GM20431 (cell line): ENCODE measurements around the gene SAFB.
"Not testable (repeated sequence)": the region's sequence is repeated elsewhere in the genome, so short reads cannot be mapped to it uniquely, and the experiment has no call there.

Experiments used
- in situ Hi-C: fragments of 300-500 bp; cut with MseI, MboI; formaldehyde crosslinking; loops from one replicate; pipeline ENCODE4 v1.15.0; 2020; ENCODE audit warnings: low sequenced_read_pairs; ENCODE audit not compliant: unreplicated experiment

SAFB gene

GRCh38 chr19:5680084-5680436, 57.2 kb downstream of the SAFB start:
- in situ Hi-C loops = no loop called here

- in situ Hi-C loops = no loop called here
These were observed 57.8 kb downstream of the SAFB start, which contains the start of the genes HSD11B1L and MICOS13 for GRCh38 chr19:5680437-5681368. Gene HSD11B1L, plus strand, starts transcription at chr19:5681027. Its CDS starts 3,806 bp downstream, at chr19:5684833. Gene MICOS13, minus strand, starts transcription at chr19:5680516. Its CDS starts 30 bp downstream, at chr19:5680486.

DNA sequence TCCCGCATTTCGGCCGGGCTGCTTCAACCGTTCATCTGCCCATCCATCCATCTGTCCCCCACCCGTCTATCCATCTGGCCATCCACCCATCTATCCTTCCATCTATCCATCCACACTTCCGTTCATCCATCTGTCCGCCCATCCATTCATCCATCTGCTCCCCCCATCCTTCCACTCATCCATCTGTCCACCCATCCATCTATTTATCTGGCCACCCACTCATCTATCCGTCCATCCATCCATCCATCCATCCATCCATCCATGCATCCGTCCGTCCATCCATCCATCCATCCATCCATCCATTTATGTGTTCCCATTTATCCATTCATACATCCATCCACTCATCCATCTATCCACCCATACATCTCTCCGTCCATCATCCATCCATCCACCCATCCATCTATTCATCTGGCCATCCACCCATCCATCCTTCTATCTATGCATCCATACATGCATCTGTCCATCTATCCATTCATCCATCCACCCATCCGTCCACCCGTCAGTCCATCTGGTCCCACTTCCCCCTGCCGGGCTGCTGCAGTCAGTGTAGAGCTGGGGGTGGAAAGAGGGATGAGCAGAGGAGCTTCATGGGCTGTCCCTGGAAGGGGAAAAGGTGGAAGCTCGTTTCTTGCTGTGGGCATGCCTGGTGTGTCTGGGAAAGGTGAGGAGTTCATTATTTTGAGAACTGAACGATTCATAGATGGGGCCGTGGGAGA, 58.7 kb downstream of the SAFB start:
- in situ Hi-C loops = no loop called here

DNA sequence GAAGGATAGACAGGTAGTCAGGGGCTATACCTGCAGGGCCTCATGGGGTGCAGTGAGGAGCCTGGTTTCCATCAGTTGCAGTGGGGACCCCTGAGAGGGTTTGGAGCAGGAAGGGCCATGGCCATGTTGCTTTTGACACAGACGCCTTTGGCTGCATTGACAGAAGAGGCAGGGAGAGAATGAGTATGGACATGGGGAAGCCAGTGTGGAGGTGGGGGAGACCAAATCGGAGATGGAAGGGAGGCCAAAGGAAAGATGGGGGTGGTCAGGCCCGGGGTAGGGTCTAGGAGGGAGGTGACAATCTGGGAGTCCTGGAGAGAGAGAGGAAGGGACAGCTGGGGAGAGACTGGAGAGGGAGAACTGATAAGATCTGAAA, 59.2 kb downstream of the SAFB start:
- in situ Hi-C loops = no loop called here

DNA sequence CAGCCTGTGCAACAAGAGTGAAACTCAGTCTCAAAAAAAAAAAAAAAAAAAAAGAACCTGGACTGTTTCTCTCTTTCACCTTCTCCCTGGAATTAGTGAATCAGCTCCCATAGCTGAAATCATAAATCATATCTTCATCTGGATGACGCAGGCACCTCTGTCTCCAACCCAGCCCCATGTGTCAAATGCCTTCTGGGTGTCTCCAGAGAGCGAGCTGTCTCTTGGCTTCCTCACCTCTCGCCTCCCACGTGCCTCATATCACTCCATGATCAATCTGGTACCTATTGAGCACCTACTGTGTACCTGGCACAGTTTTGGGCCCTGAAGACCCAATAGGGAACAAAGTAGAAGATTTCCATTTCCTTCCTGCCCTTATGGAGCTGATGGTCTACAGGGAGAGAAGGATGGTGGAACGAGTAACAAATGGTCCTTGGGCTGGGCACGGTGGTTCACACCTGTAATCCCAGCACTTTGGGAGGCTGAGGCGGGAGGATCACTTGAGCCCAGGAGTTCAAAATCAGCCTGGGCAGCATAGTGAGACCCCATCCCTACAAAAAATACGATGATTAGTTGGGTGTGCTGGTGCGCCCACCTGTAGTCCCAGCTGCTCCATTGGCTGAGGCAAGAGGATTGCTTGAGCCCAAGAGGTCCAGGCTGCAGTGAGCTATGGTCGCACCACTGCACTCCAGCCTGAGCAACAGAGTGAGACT, 60.4 kb downstream of the SAFB start:
- in situ Hi-C loops = no loop called here

GRCh38 chr19:5684694-5685430, 62.0 kb downstream of the SAFB start:
- in situ Hi-C loops = no loop called here

DNA sequence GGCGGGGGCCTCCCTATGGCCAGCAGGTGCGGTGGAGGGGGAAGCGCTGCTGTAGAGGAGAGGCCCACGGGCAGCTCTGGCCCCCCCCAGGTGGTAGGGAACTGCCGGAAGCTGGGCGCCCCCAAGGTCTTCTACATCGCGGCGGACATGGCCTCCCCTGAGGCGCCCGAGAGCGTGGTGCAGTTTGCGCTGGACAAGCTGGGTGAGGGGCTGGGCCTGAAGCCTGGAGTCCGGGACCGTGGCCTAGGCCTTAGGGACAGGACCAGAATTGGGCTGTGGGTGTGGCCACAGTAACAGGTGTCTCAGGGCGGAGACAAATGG, 63.4 kb downstream of the SAFB start:
- in situ Hi-C loops = no loop called here

GRCh38 chr19:5686647-5687359, 63.9 kb downstream of the SAFB start:
- in situ Hi-C loops = no loop called here

- in situ Hi-C loops = no loop called here
These were observed 64.7 kb downstream of the SAFB start for GRCh38 chr19:5687360-5688198.

DNA sequence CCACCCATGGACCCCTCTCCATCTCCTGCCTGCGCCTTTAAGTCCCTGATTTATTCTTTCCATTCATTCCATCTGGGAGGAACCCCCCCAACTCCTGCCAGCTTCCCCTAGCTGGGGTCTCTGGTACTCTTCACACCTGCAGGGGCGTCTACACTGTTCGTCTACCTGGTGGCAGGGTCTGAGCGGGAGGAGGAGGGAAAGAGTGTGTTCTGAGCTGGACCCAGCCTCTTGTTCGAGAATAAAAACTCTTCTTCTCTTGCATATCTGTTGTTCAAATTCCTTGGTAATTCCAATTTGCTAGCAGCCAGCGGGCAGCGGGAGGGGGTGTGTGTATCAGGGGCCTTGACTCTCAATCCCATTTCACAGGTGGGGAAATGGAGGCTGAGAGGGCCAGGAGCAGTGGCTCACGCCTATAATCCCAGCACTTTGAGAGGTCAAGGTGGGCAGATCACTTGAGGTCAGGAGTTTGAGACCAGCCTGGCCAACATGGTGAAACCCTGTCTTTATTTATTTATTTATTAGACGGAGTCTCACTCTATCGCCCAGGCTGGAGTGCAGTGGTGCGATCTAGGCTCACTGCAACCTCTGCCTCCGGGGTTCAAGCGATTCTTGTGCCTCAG, 65.5 kb downstream of the SAFB start:
- in situ Hi-C loops = not testable (repeated sequence)

DNA sequence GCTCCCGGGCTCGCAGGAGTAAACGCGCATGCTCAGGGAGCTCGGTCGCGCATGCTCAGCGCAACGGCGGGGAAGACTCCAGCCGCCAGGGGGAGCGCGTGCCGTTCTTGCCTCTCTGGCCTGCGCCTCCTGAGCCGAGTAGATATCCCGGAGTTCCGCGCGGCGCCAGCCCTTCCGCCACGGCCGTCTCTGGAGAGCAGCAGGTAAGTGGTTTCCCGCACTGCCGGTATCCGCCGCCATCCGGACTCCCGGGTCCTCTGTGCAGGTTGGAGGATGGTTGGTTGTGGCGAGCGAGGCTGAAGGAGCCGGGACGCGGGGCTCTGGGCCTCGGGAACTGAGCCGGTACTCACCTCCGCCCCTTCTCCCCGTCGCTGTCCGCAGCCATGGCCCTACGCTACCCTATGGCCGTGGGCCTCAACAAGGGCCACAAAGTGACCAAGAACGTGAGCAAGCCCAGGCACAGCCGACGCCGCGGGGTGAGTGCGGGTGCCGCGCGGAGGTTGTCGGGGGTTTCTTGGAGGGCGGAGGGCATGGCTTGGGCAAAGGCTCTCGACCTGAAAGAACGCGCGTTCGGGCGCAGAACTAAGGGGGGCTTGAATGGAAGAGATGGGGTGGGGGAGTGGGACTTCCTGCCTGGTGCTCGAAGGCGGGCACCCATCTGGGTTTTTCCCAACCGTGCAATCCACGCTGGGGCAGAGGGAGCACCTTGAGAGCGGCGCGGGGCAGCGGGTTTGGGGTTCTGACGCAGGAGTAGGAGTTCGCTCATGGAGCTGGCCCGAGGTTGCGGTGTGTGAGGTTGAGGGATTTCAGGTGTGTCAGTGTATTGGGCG, 67.5 kb downstream of the SAFB start, which contains the start of gene RPL36:
Gene RPL36 (plus strand): TSS at position 171 of the 830 bp plus-strand sequence. CDS start 213 bp downstream, at position 384.
- in situ Hi-C loops = no loop called here

DNA sequence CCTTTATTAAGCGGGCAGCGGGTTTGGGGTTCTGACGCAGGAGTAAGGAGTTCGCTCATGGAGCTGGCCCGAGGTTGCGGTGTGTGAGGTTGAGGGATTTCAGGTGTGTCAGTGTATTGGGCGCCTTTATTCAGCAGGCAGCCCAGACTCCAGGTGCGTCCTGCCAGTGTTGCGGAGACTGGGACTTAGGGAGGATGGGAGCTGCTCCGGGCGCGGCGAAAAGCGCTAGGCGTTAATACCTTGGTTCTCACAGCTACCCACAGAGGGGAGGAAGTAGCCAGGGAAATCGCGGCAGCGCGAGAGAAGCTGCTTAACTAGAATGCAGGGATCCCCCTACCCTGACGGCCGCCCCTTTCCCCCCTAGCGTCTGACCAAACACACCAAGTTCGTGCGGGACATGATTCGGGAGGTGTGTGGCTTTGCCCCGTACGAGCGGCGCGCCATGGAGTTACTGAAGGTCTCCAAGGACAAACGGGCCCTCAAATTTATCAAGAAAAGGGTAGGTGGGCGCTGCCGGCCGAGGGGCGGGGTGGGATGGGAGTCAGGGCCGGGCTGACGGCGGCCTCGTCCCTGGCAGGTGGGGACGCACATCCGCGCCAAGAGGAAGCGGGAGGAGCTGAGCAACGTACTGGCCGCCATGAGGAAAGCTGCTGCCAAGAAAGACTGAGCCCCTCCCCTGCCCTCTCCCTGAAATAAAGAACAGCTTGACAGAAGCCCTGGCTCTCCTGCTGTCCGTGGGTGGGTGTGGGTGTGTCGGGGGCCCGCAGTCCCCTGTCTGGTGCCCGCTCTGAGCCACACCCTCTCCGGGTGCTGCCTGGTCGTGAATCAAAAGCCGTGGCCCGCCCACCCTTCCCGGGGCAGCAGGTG, 68.3 kb downstream of the SAFB start:
- in situ Hi-C loops = no loop called here

DNA sequence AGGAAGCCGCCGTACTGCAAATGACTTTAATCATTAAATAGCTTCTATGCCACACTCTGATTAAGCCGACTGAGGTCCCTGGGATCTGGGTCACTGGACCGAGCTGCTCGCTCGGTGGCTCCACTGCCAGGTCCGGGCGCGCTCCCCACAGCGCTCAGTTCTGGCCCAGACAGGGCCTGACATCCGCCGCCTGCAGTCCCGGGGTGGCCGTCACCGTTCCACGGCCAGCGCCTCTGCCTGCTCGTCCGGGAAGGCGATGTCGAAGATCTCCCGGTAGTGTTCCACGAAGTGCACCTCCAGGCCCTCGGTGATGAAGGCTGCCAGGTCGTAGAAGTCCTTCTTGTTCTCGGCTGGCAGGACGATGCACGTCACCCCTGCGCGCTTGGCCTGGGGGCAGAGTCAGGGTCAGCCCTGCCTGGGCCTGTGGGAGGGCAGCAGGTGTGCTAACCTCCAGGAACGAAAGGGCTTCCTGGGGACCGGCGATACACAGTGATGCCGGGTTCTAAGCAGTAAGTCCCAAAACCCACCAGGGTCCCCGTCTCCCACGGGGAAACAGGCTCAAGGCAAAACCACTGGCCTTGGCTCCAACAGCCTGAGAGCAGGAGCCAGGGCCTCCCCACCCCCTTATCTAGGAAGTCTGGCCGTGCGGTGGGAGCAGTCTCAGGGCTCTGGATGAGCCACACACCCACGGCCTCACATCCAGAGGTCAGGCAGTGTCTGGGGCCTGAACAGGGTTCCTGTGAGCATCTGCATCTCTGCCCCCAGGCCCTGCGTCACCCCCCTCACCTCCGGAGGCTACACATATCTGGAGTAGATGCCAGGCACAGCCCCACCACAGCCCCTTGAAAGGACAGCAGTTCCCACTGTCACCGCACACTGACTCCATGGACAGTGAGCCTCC, 69.2 kb downstream of the SAFB start:
- in situ Hi-C loops = no loop called here

- in situ Hi-C loops = no loop called here
These were observed 69.9 kb downstream of the SAFB start for GRCh38 chr19:5692723-5693194.
